ENCODE measurements around the gene SDK1. TPM values are rescaled to one million over a fixed set of nuclear protein-coding genes. Genes with fewer than 3 reads are reported as not detected.

Gene SDK1
- total RNA-seq, 1 experiment from 2014 or later = 9.3 TPM

GRCh38 chr7:3289996-3290395, 11.1 kb upstream of the SDK1 start (continued):
- TF ChIP-seq AR (CRISPR knock-in tag; IDR thresholded peaks at IDR 0.05) (no peak), ZNF219 (CRISPR knock-in tag; IDR thresholded peaks at IDR 0.05; ENCODE audit: borderline replicate concordance) (no peak), USF1 (CRISPR knock-in tag; IDR thresholded peaks at IDR 0.05) (no peak), EMX1 (CRISPR knock-in tag; IDR thresholded peaks at IDR 0.05) (no peak), FOXP1 (CRISPR knock-in tag; IDR thresholded peaks at IDR 0.05; ENCODE audit: borderline replicate concordance) (no peak), TEAD4 (CRISPR knock-in tag; IDR thresholded peaks at IDR 0.05) (no peak), NFYB (CRISPR knock-in tag; conservative IDR thresholded peaks at IDR 0.05; ENCODE audit: low read depth) (no peak), IRF2 (CRISPR knock-in tag; IDR thresholded peaks at IDR 0.05; ENCODE audit: borderline replicate concordance, low read depth) (no peak), CBFB (CRISPR knock-in tag; IDR thresholded peaks at IDR 0.05; ENCODE audit: low read depth) (no peak), MYBL2 (CRISPR knock-in tag; IDR thresholded peaks at IDR 0.05) (no peak), TEAD1 (CRISPR knock-in tag; IDR thresholded peaks at IDR 0.05) (no peak), GRHL2 (CRISPR knock-in tag; IDR thresholded peaks at IDR 0.05; ENCODE audit: insufficient replicate concordance, severe bottlenecking) (no peak), AFF4 (CRISPR knock-in tag; IDR thresholded peaks at IDR 0.05; ENCODE audit: borderline replicate concordance) (no peak), ELF4 (CRISPR knock-in tag; IDR thresholded peaks at IDR 0.05; ENCODE audit: low read depth) (no peak)

GRCh38 chr7:3292694-3293093, 8.4 kb upstream of the SDK1 start:
- H3K4me3 Mint-ChIP-seq = no peak overlapping the region
- ATAC-seq (no peak), DNase-seq (ENCODE audit: low spot score) (no peak)
- H3K4me1 Mint-ChIP-seq = peaks cover 15% of the 10 kb centered on the region
- H3K36me3 Mint-ChIP-seq = 0 out of 2 replicates have a peak, but pooled peaks cover 5% of the 10 kb centered on the region
- H3K27ac Mint-ChIP-seq = no peak overlapping the region
- POLR2A ChIA-PET = no interaction called here
- TF ChIP-seq ZBTB43 (CRISPR knock-in tag; IDR thresholded peaks at IDR 0.05) (no peak), ZNF532 (CRISPR knock-in tag; IDR thresholded peaks at IDR 0.05; ENCODE audit: borderline replicate concordance) (no peak), CTCF (IDR thresholded peaks at IDR 0.05) (no peak), ETV6 (CRISPR knock-in tag; IDR thresholded peaks at IDR 0.05) (no peak)
- CTCF ChIA-PET = interaction anchor here (0.6 to 0.7 kb wide), 2 partner anchors 8 to 95 kb away, joined by 3 to 6 read pairs; partner anchors contain the start of gene SDK1
- H3K9me3 Mint-ChIP-seq = peaks cover 10% of the 10 kb centered on the region
- no peaks in the 10 kb centered on the region; the same call in 1 of the 2 replicates for H3K27me3 Mint-ChIP-seq (ENCODE audit: low read depth)

All from WTC11 (cell line).